GM12878 (cell line): Measurements from ENCODE around the gene PREB. TPM values are rescaled to one million over a fixed set of nuclear protein-coding genes. Genes with fewer than 3 reads are reported as not detected.

ENCODE experiments used
- ATAC-seq: fragments of 200-7000 bp; cut with Tn5 transposase; 3 replicates; pipeline ENCODE4 v1.9.1; 2020; ENCODE audit warnings: mild to moderate bottlenecking, moderate library complexity
- BruUV-seq: library from RNA; stranded (reverse); fragments of 400-500 nt; replicated peaks from 2 replicates; lab custom pipeline; 2021; lab: Mats Ljungman, UMichigan
- CTCF ChIA-PET: fragments of 300-600 bp; sonication (Branson Sonifier 250); formaldehyde crosslinking; extraction: SDS; loops from one replicate; lab custom pipeline; 2021; ENCODE audit warnings: inconsistent platforms; lab: Yijun Ruan, JAX
- POLR2A ChIA-PET: fragments of 350-600 bp; formaldehyde crosslinking; extraction: SDS; loops from one replicate; lab custom pipeline; 2021; ENCODE audit warnings: inconsistent platforms; lab: Charles Lee
- RAD21 ChIA-PET: fragments of 300-600 bp; sonication (Branson Sonifier 250); formaldehyde crosslinking; loops from one replicate; lab custom pipeline; 2023; ENCODE audit warnings: antibody characterized with exemption; ENCODE audit not compliant: unreplicated experiment; lab: Charles Lee
- SMC1A ChIA-PET: fragments of 300-600 bp; sonication (Branson Sonifier 250); formaldehyde crosslinking; loops from one replicate; lab custom pipeline; 2023; ENCODE audit not compliant: unreplicated experiment, uncharacterized antibody; lab: Charles Lee
- DNase-seq: peaks from one replicate; pipeline ENCODE4 v3.0.0-alpha.2; 2011; ENCODE audit warnings: low read depth, low spot score
- FAIRE-seq: peaks from 3 replicates; lab custom pipeline; 2011; peaks lifted over from hg19 to GRCh38; lab: Jason Lieb, UNC
- H2AFZ ChIP-seq: 2 replicates; pipeline ENCODE4 v1.6.0; 2011; ENCODE audit warnings: low read depth, low read length, control low read depth; ENCODE audit not compliant: control insufficient read depth
- H3K27ac ChIP-seq: 2 replicates; pipeline ENCODE4 v1.5.1; 2011; ENCODE audit warnings: control low read depth; ENCODE audit not compliant: control insufficient read depth, insufficient read depth
- H3K27me3 ChIP-seq, 2 experiments: replicated peaks in 1 of 2; 2 replicates each; pipeline versions ENCODE4 v1.6.0 to v1.6.1; 2011; ENCODE audit warnings: low read length in 1 of 2; ENCODE audit not compliant: control insufficient read depth in 2 of 2, insufficient read depth in 2 of 2
- H3K36me3 ChIP-seq, 2 experiments: 2 replicates each; pipeline ENCODE4 v1.5.1; 2011; ENCODE audit warnings: low read length in 1 of 2; ENCODE audit not compliant: control insufficient read depth in 2 of 2, insufficient read depth in 2 of 2
- H3K4me1 ChIP-seq: 2 replicates; pipeline ENCODE4 v1.6.1; 2011; ENCODE audit warnings: mild to moderate bottlenecking, low read length, moderate library complexity, mixed read lengths; ENCODE audit not compliant: control insufficient read depth, insufficient read depth
- H3K4me2 ChIP-seq: 2 replicates; pipeline ENCODE4 v1.6.0; 2011; ENCODE audit warnings: control low read depth; ENCODE audit not compliant: control insufficient read depth, insufficient read depth
- H3K4me3 ChIP-seq: fragments of 200-600 bp; sonication (generic); 2 replicates; pipeline ENCODE4 v1.5.1; 2016
- H3K79me2 ChIP-seq: 2 replicates; pipeline ENCODE4 v1.6.0; 2011; ENCODE audit warnings: low read length; ENCODE audit not compliant: control insufficient read depth, insufficient read depth
- H3K9ac ChIP-seq: 2 replicates; pipeline ENCODE4 v1.8.0; 2011; ENCODE audit warnings: low read length, control low read depth, mixed read lengths; ENCODE audit not compliant: control insufficient read depth, insufficient read depth
- H3K9me3 ChIP-seq: replicated peaks from 3 replicates; pipeline ENCODE4 v1.5.1; 2011; ENCODE audit warnings: mild to moderate bottlenecking, low read length; ENCODE audit not compliant: control insufficient read depth, insufficient read depth
- H4K20me1 ChIP-seq: 2 replicates; pipeline ENCODE4 v1.6.0; 2011; ENCODE audit not compliant: control insufficient read depth, insufficient read depth
- BACH1 ChIP-seq: fragments of 450-650 bp; IDR thresholded peaks from 2 replicates; pipeline ENCODE4 v1.6.1; 2017; ENCODE audit warnings: mild to moderate bottlenecking, borderline replicate concordance
- ETV6 ChIP-seq, 2 experiments: fragments of 450-650 bp in 1 of 2; IDR thresholded peaks in 1 of 2; conservative IDR thresholded peaks in 1 of 2; 2 replicates each; pipeline ENCODE4 v1.6.1; 2014; ENCODE audit warnings: antibody characterized with exemption in 1 of 2, borderline replicate concordance in 1 of 2, low read depth in 1 of 2, mild to moderate bottlenecking in 1 of 2, moderate library complexity in 1 of 2
- NFXL1 ChIP-seq: fragments of 450-650 bp; IDR thresholded peaks from 2 replicates; pipeline ENCODE4 v1.6.1; 2017; ENCODE audit warnings: antibody characterized with exemption, mild to moderate bottlenecking, borderline replicate concordance
- PAX8 ChIP-seq: fragments of 450-650 bp; IDR thresholded peaks from 2 replicates; pipeline ENCODE4 v1.6.1; 2017; ENCODE audit warnings: mild to moderate bottlenecking, moderate library complexity
- POU2F2 ChIP-seq: IDR thresholded peaks from 3 replicates; pipeline ENCODE4 v1.6.1; 2011; ENCODE audit warnings: low read depth, mild to moderate bottlenecking, low read length, borderline replicate concordance
- RELB ChIP-seq: fragments of 450-650 bp; IDR thresholded peaks from 2 replicates; pipeline ENCODE4 v1.6.1; 2017; ENCODE audit warnings: low read depth, mild to moderate bottlenecking, moderate library complexity
- TCF12 ChIP-seq: IDR thresholded peaks from 2 replicates; pipeline ENCODE4 v1.6.1; 2011; ENCODE audit warnings: low read depth, mild to moderate bottlenecking, low read length
- USF1 ChIP-seq: IDR thresholded peaks from 2 replicates; pipeline ENCODE4 v1.6.1; 2011; ENCODE audit warnings: borderline replicate concordance, low read depth, mild to moderate bottlenecking, moderate library complexity, mixed read lengths, low read length; ENCODE audit not compliant: insufficient read depth; ENCODE audit errors: extremely low read length
- WGBS: methylation state at CpG from one replicate; pipeline ENCODE4 v1.1.6; 2016; ENCODE audit warnings: low lambda C conversion rate; ENCODE audit not compliant: insufficient replicate concordance, insufficient coverage; ENCODE audit errors: missing lambda C conversion rate; 5-methylcytosine and 5-hydroxymethylcytosine counted together
- in situ Hi-C: fragments of 300-500 bp; cut with MboI; formaldehyde crosslinking; loops from 9 replicates; pipeline ENCODE4 v1.14.3; 2018; ENCODE audit warnings: mixed read lengths
- intact Hi-C: fragments of 100-400 bp; cut with micrococcal nuclease; formaldehyde crosslinking; loops from one replicate; pipeline ENCODE4 v1.14.2; 2022; ENCODE audit not compliant: unreplicated experiment
- polyA plus RNA-seq, 11 experiments: library from polyadenylated mRNA; depleted of rRNA in 4 of 11; unstranded in 6 of 11; stranded (reverse) in 5 of 11; fragments of >200 nt; fragmentation: Nextera tagmentation in 4 of 11; fragmentation: Illumina TruSeq in 1 of 11; extraction: Ambion mirVana in 4 of 11; extraction: Trizol in 1 of 11; gene quantifications; 1 replicate in 1 of 11; 2 replicates in 10 of 11; pipeline versions ENCODE4 v1.2.1 to v1.2.3, GENCODE V29; 2011 to 2016; ENCODE audit warnings: inconsistent platforms in 2 of 11, missing spikeins in 2 of 11, low read depth in 1 of 11
- total RNA-seq, 4 experiments: library from RNA; depleted of rRNA in 3 of 4; stranded (reverse); fragments of >200 nt in 3 of 4; fragmentation: Illumina TruSeq in 1 of 4; extraction: Trizol in 1 of 4; gene quantifications; 2 replicates each; pipeline versions ENCODE4 v1.2.1 to v1.2.3, GENCODE V29; 2013 to 2021
- TF ChIP-seq, protein P1 (sequence below), 3 experiments: IDR thresholded peaks in 2 of 3; conservative IDR thresholded peaks in 1 of 3; 2 replicates each; pipeline ENCODE4 v1.5.1; 2011; ENCODE audit warnings: low read depth in 3 of 3, low read length in 3 of 3, mild to moderate bottlenecking in 3 of 3, control low read depth in 2 of 3, moderate library complexity in 2 of 3, inconsistent platforms in 1 of 3, mixed read lengths in 1 of 3; ENCODE audit not compliant: control insufficient read depth in 2 of 3, insufficient read depth in 1 of 3; ENCODE audit errors: extremely low read depth in 1 of 3

PREB gene
- total and polyA plus RNA-seq, 10 of the 15 experiments (the other 5 are each of a cell fraction or from before 2014, with no cell fraction given), result 26.3 to 101 (median 52.7) TPM

- Histone ChIP-seq H3K36me3 (no peaks in the 10 kb centered on the region), H3K79me2 (no peaks in the 10 kb centered on the region), H3K27me3 (no peaks in the 10 kb centered on the region), H3K27ac (no peak overlapping the region), H3K4me1 (peaks cover 28% of the 10 kb centered on the region), H3K4me2 (no peak overlapping the region), H3K4me3 (no peak overlapping the region), H4K20me1 (no peaks in the 10 kb centered on the region), H3K9ac (no peak overlapping the region), H3K9me3 (peaks cover 3% of the 10 kb centered on the region; the same call in 2 of the 3 replicates), H2AFZ (no peak overlapping the region)
- BruUV-seq, result no TSS peak
- ChIA-PET POLR2A (interaction anchor here (0.6 to 0.7 kb wide), 2 partner anchors 11 to 522 kb away, joined by 3 to 4 read pairs; no protein-coding TSS in a partner anchor), RAD21 (interaction anchor here (0.6 to 0.8 kb wide), 2 partner anchors 10 to 211 kb away, joined by 3 read pairs; no protein-coding TSS in a partner anchor), CTCF (interaction anchor here (0.8 to 2.2 kb wide), 3 partner anchors 10 to 119 kb away, joined by 3 to 5 read pairs (median 3); no protein-coding TSS in a partner anchor), SMC1A (no interaction called here)
- 50% methylated on average over 9 of the region's 9 CpGs for WGBS
- intact Hi-C loops (no loop called here), in situ Hi-C loops (no loop called here)
- no peak for TF ChIP-seq BACH1
- TF ChIP-seq PAX8, result no peak
- no peak for TF ChIP-seq NFXL1
- no peak for TF ChIP-seq RELB
- TF ChIP-seq POU2F2, result no peak
- no peak for TF ChIP-seq TCF12
- TF ChIP-seq ETV6 (conservative IDR thresholded peaks at IDR 0.05 in 1 of 2, IDR thresholded peaks at IDR 0.05 in 1 of 2; ENCODE audit: borderline replicate concordance in 1 of 2, low read depth in 1 of 2), result no peak
- no peak for TF ChIP-seq USF1
- TF ChIP-seq, protein P1, sequence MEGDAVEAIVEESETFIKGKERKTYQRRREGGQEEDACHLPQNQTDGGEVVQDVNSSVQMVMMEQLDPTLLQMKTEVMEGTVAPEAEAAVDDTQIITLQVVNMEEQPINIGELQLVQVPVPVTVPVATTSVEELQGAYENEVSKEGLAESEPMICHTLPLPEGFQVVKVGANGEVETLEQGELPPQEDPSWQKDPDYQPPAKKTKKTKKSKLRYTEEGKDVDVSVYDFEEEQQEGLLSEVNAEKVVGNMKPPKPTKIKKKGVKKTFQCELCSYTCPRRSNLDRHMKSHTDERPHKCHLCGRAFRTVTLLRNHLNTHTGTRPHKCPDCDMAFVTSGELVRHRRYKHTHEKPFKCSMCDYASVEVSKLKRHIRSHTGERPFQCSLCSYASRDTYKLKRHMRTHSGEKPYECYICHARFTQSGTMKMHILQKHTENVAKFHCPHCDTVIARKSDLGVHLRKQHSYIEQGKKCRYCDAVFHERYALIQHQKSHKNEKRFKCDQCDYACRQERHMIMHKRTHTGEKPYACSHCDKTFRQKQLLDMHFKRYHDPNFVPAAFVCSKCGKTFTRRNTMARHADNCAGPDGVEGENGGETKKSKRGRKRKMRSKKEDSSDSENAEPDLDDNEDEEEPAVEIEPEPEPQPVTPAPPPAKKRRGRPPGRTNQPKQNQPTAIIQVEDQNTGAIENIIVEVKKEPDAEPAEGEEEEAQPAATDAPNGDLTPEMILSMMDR (IDR thresholded peaks at IDR 0.05 in 2 of 3, conservative IDR thresholded peaks at IDR 0.05 in 1 of 3; ENCODE audit: control insufficient read depth in 2 of 3, extremely low read depth in 1 of 3, insufficient read depth in 1 of 3, low read depth in 3 of 3, low read length in 3 of 3), result no peak
- FAIRE-seq (no peak), DNase-seq (no peak), ATAC-seq (no peak)
Observed at GRCh38 chr2:27160191-27160590, 25.8 kb upstream of the PREB start.
